GM19328 (cell line): ENCODE data around the gene KLHL17.
"Not testable (repeated sequence)": the region's sequence is repeated elsewhere in the genome, so short reads cannot be mapped to it uniquely, and the experiment has no call there.

ENCODE experiments used
- ATAC-seq: cut with Tn5 transposase; IDR thresholded peaks from one replicate; pipeline ENCODE4 v1.9.1; 2021; ENCODE audit warnings: mild to moderate bottlenecking, moderate library complexity; ENCODE audit not compliant: unreplicated experiment

Gene KLHL17

DNA sequence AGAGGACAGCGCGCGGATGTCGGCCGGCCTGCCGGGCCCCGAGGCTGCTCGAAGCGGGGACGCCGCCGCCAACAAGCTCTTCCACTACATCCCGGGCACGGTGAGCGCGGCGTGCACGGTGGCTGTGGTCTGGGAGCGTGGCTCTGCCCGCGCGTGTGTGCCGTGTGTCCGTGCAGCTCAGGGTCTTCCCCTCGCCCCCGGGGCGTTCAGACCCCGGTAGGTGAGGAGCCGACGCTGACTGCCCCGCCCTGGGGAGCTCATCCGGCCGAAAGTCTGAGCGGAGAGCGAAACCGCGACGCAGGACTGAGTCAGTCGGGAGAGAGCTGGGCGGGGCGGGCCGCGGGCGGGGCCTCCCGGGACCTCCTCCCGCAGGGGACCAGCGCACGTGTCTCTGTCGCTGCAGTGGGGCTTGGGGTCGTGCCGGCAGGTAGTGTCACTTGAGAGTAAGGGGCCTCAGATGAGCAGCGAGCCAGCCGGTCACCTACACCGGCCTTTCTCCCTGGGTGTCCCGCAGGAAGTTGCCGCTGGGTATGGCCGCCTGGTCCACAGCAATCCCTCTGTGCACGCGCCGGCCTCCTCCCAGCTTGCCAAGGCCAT is 6.4 kb downstream of the KLHL17 start:
- no peak for ATAC-seq

DNA sequence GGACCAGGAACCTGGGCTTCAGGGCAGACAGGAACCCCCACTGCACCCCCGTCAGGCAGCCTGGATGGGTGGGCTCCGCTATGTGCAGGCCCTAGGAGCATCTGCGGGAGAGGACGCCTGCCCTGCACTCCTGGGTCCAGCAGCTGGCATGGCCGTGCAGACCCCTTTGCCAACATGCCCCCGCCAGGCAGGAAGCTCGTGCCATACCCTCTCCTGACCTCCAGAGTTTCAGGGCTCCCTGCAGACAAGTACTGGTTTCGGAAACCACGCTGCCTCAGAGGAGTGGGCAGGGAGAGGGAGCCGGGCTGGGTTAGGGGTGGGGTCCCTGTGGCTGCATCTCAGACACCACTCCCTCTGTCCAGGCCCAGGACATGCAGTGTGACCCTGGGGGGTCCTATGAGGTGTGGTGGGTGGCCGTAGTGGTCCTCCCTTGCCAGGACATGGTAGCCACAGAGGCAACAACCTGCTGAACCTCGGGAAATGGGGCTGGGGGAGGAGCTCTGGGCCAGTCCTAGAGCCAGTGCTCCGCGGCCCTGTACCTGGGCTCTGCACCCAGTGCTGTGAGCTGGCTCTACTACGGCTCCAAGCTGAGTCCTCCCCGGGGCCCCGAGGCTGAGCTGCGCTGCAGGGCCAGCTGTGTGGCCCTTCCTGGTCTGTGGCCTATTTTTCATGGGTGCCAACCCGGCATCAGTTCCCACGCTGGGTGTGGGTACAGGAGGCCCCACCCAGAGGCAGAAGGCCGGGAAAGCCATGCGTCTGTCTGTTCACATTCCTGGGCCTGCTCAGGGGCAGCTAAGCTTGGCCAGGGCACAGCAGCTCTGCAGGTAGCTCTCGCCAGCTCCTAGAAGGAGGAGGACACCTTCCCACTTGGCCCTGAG is 7.3 kb downstream of the KLHL17 start:
- ATAC-seq, result no peak

DNA sequence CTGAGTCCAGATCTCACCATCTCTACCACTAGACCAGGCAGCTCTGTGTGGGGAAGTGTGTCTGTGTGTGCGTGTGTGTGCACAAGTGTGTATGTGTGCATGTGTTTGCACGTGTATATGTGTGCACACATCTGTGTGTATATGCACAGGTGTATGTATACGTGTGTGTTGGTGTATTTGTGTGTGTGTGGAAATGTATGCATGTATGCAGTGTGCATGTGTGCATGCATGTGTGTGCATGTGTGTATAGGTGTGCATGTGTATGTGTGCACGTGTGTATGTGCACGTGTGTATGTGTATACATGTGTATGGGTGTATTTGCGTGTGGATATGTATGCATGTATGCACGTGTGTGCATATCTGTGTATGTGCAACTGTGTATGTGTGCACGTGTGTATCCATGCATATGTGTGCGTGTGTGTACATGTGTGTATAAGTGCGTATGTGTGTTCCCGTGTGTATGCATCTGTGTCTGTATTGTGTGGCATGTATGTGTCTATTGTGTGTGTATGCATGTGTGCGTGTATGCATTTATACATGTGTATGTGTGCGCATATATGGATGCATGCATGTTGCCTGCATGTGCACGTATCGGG is 9.0 kb downstream of the KLHL17 start:
- no peak for ATAC-seq

DNA sequence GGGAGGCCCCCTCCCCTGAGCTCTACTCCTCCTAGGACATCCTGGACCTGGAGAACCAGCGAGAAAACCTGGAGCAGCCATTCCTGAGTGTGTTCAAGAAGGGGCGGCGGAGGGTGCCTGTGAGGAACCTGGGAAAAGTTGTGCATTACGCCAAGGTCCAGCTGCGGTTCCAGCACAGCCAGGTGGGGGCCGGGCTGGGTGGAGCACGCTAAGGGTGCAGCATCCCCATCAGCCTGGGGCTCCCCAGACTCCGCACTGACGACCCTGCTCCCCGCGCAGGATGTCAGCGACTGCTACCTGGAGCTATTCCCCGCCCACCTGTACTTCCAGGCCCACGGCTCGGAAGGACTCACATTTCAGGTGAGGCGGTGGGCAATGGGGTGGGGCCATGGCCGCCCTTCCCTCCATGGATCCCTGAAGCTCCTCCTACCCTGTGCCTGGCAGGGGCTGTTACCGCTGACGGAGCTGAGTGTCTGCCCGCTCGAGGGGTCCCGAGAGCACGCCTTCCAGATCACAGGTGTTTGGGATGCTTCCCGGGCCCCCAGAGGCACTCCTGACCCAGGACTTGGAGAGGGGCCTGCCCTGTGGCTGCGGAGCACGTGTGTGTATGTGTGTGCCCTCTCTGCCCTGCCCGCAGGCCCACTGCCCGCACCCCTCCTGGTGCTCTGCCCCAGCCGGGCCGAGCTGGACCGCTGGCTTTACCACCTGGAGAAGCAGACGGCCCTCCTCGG is 10.0 kb downstream of the KLHL17 start:
- ATAC-seq, result no peak

DNA sequence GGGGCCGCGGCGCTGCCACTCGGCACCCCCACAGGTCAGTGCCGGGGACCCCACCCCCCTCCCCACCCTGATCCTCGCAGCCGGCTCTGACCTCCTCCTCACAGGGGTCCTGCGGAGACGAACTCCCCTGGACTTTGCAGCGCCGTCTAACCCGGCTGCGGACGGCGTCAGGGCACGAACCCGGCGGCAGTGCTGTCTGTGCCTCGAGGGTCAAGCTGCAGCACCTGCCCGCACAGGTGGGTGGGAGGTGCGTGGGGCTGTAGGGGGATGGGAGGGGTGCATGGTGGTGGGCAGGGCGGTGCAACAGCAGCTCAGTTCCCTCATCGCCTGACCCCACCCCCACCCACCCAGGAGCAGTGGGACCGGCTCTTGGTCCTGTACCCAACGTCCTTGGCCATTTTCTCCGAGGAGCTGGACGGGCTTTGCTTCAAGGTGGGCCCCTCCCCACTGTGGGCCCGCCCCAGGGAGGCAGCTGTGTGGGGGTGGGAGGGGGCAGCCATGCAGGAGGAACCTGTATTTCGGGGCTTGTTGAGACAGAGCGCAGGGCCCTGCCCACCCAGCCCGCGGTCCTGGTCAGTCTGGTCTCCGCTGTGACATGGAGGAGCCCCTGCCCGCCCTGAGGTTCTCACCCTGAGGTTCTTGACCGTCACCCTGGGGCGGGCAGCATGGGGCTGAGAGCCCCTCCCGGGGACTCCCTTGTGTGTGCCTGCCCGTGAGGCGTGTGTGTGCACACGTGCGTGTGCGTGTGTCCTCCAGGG is 10.8 kb downstream of the KLHL17 start:
- ATAC-seq, result no peak

DNA sequence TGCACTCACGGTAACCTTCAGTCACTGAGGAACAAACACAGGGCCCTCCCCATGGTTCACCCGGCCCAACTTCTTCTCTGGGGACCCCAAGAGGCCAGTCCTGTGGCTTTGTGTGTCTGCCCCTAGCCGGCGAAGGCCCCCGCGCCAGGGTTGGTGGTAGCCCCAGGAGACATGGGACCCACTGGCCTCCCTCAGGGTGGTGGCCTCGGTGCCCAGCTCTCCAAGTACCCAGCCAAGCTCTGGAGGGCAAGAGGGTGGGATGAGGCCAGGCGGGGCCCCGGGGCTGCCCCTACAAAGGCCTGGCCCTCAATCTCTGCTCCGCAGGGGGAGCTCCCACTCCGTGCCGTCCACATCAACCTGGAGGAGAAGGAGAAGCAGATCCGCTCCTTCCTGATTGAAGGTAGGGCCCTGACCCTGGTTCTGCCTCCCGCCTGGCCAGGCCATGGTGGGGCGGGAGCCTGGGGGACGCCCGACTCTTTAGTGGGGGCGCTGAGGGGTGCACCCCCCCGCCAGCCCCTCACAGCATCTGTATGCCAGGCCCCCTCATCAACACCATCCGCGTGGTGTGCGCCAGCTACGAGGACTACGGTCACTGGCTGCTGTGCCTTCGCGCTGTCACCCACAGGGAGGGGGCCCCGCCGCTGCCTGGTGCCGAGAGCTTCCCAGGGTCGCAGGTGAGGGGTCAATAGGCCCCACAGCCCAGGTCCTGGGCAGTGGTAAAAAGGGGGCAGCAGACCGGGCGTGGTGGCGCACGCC is 11.5 kb downstream of the KLHL17 start:
- no peak for ATAC-seq

DNA sequence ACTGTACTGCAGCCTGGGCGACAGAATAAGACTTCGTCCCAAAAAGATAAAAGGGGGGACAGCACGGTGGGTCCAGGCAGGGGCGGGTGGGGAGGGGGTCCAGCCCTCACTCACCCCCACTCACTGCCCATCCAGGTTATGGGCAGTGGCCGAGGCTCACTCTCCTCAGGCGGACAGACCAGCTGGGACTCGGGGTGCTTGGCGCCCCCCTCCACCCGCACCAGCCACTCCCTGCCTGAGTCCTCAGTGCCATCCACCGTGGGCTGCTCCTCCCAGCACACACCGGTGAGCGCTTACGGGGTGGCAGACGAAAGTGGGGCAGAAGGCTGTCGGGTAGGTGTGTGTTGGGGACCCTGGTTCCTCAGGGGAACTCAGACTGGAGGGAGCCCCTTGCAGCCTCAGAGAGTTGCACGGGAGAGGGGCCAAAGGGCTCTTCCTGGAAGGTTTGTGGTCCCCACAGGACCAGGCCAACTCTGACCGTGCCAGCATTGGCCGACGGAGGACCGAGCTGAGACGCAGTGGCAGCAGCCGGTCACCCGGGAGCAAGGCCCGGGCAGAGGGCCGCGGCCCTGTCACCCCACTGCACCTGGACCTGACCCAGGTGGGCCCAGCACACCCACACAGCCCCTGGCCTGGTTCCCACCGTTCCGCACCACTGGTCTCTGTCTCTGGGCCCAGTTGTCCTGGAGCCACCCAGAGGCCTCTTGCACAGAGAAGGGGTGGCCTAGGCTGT is 12.5 kb downstream of the KLHL17 start:
- ATAC-seq, result no peak

DNA sequence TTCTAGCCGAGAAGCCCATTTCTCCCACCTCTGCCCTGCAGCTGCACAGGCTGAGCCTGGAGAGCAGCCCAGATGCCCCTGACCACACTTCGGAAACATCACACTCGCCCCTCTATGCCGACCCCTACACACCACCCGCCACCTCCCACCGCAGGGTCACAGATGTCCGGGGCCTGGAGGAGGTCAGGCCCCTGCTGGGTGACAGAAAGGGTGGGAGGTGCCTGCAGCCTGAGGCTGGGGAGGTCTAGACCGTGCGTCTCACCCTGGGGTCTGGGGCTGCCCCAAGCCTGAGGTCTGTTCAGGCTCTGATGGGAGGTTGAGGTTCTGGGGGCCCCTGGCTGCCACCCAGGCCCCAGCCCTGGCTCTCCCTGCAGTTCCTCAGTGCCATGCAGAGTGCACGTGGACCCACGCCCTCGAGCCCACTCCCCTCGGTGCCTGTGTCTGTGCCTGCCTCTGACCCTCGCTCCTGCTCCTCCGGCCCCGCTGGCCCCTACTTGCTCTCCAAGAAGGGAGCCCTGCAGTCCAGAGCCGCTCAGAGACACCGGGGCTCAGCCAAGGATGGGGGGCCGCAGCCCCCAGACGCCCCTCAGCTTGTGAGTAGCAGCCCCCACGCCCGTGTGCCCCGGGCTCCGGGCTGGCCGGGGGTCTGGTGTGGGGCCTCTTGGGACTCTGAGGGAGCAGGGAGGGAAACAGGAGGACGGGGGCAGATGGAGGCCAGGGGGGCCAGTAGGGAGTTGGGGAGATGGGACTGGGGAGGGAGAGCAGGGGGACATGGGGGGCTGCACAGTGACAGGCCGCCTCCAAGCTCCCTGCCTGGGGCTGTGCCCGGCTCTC is 13.3 kb downstream of the KLHL17 start:
- no peak for ATAC-seq

DNA sequence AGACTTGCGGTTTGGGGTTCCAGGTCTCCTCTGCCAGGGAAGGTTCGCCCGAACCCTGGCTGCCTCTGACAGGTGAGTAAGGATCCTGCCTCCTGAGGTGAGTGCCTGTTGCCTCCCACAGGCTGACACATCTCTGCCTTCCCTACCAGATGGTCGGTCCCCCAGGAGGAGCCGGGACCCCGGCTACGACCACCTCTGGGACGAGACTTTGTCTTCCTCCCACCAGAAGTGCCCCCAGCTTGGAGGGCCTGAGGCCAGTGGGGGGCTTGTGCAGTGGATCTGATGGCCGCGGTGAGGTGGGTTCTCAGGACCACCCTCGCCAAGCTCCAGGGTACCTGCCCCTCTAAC is 13.9 kb downstream of the KLHL17 start:
- ATAC-seq, result no peak

DNA sequence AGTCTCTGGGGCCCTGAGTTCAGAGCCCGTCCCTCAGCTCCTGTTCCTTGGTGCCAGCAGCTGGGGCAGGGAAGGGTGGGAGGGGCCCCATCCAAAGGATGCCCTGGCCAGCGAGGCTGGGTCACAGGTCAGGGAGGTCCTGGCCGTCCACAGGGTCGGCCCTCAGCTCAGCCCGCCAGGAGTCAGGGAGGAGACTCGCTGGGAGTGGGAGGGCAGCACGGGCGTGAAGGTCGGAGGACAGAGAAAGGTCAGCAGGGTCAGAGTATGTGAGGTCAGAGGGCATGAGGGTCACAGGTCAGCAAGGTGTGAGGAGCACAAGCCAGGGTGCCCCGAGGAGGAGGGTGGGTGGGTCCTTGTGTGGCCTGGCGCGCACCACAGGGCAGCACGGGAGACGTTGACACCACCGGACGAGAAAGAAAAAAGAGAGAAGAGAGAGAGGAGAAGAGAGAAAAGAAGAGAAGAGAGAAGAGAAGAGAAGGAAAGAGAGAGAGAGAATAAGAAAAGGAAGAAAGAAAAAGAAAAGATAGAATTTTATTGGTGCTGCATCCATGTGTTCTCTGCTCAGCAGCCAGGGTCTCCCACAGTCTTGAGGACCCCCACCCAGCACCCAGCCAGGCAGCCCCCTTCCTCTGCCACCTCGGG is 14.4 kb downstream of the KLHL17 start:
- no peak for ATAC-seq

DNA sequence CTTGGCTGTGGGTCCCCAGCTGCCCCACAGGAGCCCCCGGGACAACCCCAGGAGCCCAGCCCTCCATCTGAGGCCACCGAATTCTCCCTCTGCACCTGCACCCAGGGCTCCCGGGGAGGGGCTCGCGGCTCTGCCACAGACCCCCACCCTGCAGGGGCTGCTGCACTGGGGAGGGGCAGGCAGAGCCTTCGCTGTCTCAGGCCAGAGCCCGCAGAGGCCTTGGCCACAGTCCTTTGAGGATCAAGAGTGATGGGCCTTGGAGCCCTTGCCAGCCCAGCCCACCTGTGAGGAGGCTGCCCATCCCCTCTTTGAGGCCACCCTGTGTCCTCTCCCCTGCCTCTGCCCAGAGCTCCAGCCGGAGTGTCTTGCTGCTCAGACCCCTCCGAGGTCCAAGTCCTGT is 15.0 kb downstream of the KLHL17 start:
- no peak for ATAC-seq

DNA sequence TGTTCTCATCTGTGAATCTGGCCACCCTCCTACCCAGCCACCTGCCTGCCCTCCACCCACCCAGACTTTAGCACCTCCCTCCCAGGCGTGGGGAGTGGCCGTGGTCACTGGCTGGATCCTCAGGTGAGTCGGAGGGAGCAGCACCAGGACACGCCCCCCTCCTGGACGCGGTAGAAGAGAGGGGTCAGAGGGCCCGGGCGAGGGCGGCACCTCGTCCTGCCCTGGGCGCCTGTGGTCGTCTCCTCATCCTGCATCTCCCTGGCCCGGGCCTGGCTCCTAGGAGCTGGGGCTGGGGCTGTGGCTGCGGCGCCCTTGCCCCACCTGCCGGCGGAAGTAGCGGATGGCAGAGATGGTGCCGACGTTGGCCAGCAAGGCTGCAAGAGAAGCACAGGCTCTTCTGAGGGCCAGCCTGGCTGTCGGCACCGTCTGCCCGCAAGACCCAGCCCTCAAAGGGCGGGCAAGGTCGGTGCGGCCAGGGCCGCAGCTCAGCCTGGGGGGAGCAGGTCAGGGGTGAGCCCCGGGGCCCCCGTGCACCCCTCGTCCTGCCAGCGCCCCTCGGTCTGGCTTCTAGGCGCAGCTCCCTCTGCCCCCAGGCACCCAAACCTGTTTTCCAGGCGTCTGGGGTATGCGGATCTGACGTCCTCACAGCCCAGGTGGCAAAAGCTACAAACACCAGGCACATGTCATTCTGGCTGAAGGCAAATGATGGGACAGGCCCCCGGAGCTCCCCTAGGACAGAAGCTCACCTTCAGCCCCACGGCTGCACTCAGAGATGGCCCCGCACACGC is 15.7 kb downstream of the KLHL17 start:
- no peak for ATAC-seq

DNA sequence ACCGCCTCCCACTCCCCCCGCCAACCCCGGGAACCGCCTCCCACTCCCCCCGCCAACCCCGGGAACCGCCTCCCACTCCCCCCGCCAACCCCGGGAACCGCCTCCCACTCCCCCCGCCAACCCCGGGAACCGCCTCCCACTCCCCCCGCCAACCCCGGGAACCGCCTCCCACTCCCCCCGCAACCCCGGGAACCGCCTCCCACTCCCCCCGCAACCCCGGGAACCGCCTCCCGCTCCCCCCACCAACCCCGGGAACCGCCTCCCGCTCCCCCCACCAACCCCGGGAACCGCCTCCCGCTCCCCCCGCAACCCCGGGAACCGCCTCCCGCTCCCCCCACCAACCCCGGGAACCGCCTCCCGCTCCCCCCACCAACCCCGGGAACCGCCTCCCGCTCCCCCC is 16.4 kb downstream of the KLHL17 start:
- not testable (repeated sequence) for ATAC-seq

DNA sequence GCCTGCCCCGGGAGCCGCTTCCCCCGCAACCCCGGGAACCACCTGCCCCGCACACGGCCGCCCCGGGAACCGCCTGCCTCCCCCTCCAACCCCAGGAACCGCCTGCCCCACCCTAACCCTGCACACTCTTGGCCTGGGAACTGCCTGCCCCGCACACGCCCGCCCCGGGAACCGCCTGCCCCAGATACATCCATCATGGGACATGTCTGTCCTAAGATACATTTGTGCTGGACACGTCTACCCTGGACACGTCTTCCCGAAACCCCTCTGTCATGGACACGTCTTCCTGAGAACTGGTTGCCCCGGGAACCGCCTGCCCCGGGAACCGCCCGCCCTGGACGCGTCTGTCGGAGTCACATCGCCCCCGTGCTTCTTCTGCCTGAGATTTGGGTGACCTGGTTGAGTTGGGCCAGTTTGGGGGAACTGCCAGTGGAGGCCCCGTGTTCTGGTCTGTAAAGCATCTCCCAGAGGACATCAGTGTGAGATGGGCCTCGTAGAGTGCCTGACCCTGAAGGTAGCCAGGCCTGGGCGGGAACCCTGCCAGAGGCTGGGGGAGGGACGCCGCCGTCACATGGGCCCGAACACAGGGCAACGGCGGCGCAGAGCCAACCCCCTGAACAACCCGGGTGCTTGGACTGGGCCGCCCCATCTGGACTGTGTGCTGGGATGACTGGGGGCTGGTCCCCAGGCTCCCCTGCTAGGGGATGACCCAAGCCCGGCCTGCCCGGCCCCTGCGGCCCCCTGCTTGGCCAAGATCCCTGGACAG is 17.9 kb downstream of the KLHL17 start:
- no peak for ATAC-seq

DNA sequence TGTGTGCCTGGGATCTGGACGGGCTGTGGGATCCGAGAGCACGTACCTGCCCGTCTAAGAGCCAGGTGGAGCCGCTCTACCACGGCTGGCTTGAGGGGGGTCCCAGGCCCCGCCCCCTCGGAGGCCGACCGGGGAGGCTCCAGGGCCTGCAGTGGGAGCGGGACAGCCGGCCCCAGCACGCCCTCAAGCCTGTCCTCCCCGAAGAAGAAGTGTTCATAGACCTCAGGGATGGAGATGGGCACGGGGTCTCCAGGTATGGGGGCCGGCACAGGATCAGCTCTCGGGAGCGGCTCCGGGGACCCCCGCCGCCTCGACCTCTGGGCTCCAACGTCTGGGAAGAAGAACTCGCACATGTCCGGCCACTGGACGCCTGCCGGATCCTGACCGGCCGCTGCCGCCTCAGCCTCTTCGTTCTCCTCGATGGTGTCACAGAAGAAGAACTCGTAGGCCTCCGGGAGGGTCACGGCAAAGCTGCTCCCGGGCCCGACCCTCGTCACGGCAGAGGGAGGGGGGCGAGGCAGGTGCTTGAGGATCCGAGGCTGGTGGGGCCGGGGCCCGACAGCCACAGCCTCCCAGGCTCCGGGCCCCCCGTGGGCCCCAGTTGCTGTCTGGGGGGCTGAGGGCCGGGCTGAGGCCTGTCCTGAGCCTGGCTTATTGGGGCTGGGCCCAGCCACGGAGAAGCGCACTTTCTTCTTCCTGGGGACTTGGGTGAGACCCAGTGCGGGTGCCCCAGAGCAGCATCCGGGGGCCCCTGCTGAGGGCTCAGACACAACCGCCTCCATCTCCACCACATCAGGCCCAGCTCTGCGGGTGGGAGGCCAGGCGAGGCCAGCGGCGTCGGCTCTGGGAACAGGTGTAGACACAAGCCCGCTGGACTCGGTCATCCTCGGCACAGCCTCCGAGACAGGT is 18.7 kb downstream of the KLHL17 start:
- ATAC-seq, result no peak

DNA sequence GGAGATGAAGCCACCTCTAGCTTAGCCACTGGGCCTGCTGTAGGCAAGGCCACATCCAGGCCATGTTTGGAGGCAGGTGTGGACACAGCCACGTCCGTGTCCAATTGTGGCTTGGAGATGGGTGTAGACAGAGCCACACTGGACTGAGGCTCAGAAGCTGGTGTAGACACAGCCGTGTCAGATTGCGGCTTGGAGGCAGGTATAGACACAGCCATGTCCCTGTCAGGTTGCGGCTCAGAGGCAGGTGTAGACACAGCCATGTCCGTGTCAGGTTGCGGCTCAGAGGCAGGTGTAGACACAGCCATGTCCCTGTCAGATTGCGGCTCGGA is 19.3 kb downstream of the KLHL17 start:
- ATAC-seq, result no peak
